22Rv1 (cell line): Measurements from ENCODE around the gene PHTF2.

ENCODE experiments used
- CTCF ChIP-seq: fragments of 450-650 bp; IDR thresholded peaks from 2 replicates; pipeline ENCODE4 v1.5.1; 2017; ENCODE audit warnings: mild to moderate bottlenecking
- ZFX ChIP-seq: fragments of 450-650 bp; IDR thresholded peaks from 2 replicates; pipeline ENCODE4 v1.6.1; 2017; ENCODE audit warnings: antibody characterized with exemption, borderline replicate concordance

GRCh38 chr7:77843194-77843593, 44.6 kb downstream of the PHTF2 start:
- TF ChIP-seq CTCF (no peak), ZFX (no peak)
